HEK293 (cell line): ENCODE measurements around the gene OPALIN.

Source experiments
- CTCF ChIA-PET: fragments of 350-600 bp; formaldehyde crosslinking; extraction: SDS; loops from one replicate; lab custom pipeline; 2021; ENCODE audit warnings: antibody characterized with exemption; lab: Yijun Ruan, JAX
- POLR2A ChIA-PET: fragments of 300-600 bp; formaldehyde crosslinking; extraction: SDS; loops from one replicate; lab custom pipeline; 2020; ENCODE audit warnings: antibody characterized with exemption, inconsistent platforms; lab: Yijun Ruan, JAX
- H3K27ac ChIP-seq: fragments of 200-500 bp; sonication (Bioruptor generic); 2 replicates; pipeline ENCODE4 v1.5.1; 2014; ENCODE audit warnings: low read depth, low read length, control low read depth, inconsistent platforms; ENCODE audit errors: extremely low read depth
- H3K36me3 ChIP-seq, 2 experiments: fragments of 200-500 bp in 1 of 2; sonication (Bioruptor generic) in 1 of 2; 1 replicate in 1 of 2; 2 replicates in 1 of 2; pipeline ENCODE4 v1.5.1; 2014 to 2017; ENCODE audit warnings: inconsistent platforms in 2 of 2, low read length in 2 of 2; ENCODE audit not compliant: control insufficient read depth in 2 of 2, insufficient read depth in 1 of 2
- H3K4me1 ChIP-seq: fragments of 200-500 bp; sonication (Bioruptor generic); 2 replicates; pipeline ENCODE4 v1.5.1; 2014; ENCODE audit warnings: mild to moderate bottlenecking, low read length, inconsistent platforms; ENCODE audit not compliant: control insufficient read depth, insufficient read depth
- H3K4me3 ChIP-seq: 2 replicates; pipeline ENCODE4 v1.5.1; 2011; ENCODE audit warnings: low read depth, mild to moderate bottlenecking, control low read depth, low read length, moderate library complexity
- H3K9me3 ChIP-seq: fragments of 200-500 bp; sonication (Bioruptor generic); 2 replicates; pipeline ENCODE4 v1.5.1; 2014; ENCODE audit warnings: low read depth, low read length, inconsistent platforms; ENCODE audit not compliant: control insufficient read depth, insufficient read depth
- BCL11B ChIP-seq: fragments of 450-650 bp; formaldehyde crosslinking; IDR thresholded peaks from 2 replicates; pipeline ENCODE4 v1.5.1; 2016; ENCODE audit warnings: low read depth, missing biosample characterization, missing genetic modification characterization
- KLF8 ChIP-seq: fragments of 450-650 bp; formaldehyde crosslinking; IDR thresholded peaks from 2 replicates; pipeline ENCODE4 v1.5.1; 2016; ENCODE audit warnings: missing biosample characterization, missing genetic modification characterization
- YY1 ChIP-seq: fragments of 450-650 bp; formaldehyde crosslinking; IDR thresholded peaks from 2 replicates; pipeline ENCODE4 v1.5.1; 2018; ENCODE audit warnings: missing biosample characterization, missing genetic modification characterization
- ZEB2 ChIP-seq: fragments of 450-650 bp; formaldehyde crosslinking; IDR thresholded peaks from 2 replicates; pipeline ENCODE4 v1.5.1; 2016; ENCODE audit warnings: missing biosample characterization, missing genetic modification characterization
- ZNF354C ChIP-seq: fragments of 450-650 bp; formaldehyde crosslinking; IDR thresholded peaks from 2 replicates; pipeline ENCODE4 v1.5.1; 2016; ENCODE audit warnings: missing biosample characterization, missing genetic modification characterization, low read depth, borderline replicate concordance
- ZNF394 ChIP-seq: fragments of 450-650 bp; formaldehyde crosslinking; IDR thresholded peaks from 2 replicates; pipeline ENCODE4 v1.5.1; 2016; ENCODE audit warnings: missing biosample characterization, missing genetic modification characterization, mild to moderate bottlenecking, moderate library complexity, borderline replicate concordance
- ZNF423 ChIP-seq: fragments of 450-650 bp; formaldehyde crosslinking; IDR thresholded peaks from 2 replicates; pipeline ENCODE4 v1.5.1; 2016; ENCODE audit warnings: missing biosample characterization, missing genetic modification characterization
- ZNF501 ChIP-seq: fragments of 450-650 bp; formaldehyde crosslinking; IDR thresholded peaks from 2 replicates; pipeline ENCODE4 v1.5.1; 2016; ENCODE audit warnings: missing biosample characterization, missing genetic modification characterization
- ZNF521 ChIP-seq: fragments of 450-650 bp; formaldehyde crosslinking; IDR thresholded peaks from 2 replicates; pipeline ENCODE4 v1.5.1; 2017; ENCODE audit warnings: missing biosample characterization, mild to moderate bottlenecking, missing genetic modification characterization
- ZNF596 ChIP-seq: fragments of 450-650 bp; IDR thresholded peaks from 2 replicates; pipeline ENCODE4 v1.5.0; 2018; ENCODE audit warnings: missing biosample characterization, mild to moderate bottlenecking, missing genetic modification characterization, moderate library complexity
- ZNF600 ChIP-seq: fragments of 450-650 bp; formaldehyde crosslinking; IDR thresholded peaks from 2 replicates; pipeline ENCODE4 v1.5.1; 2016; ENCODE audit warnings: missing biosample characterization, missing genetic modification characterization
- ZNF658 ChIP-seq: fragments of 450-650 bp; formaldehyde crosslinking; IDR thresholded peaks from 2 replicates; pipeline ENCODE4; 2016; ENCODE audit warnings: missing biosample characterization, missing genetic modification characterization
- ZNF660 ChIP-seq: fragments of 450-650 bp; IDR thresholded peaks from 2 replicates; pipeline ENCODE4 v1.5.1; 2018; ENCODE audit warnings: missing biosample characterization, mild to moderate bottlenecking, missing genetic modification characterization
- ZNF670 ChIP-seq: fragments of 450-650 bp; formaldehyde crosslinking; IDR thresholded peaks from 2 replicates; pipeline ENCODE4 v1.5.1; 2016; ENCODE audit warnings: missing biosample characterization, missing genetic modification characterization, low read depth
- ZSCAN23 ChIP-seq: fragments of 450-650 bp; formaldehyde crosslinking; IDR thresholded peaks from 2 replicates; pipeline ENCODE4 v1.5.1; 2016; ENCODE audit warnings: missing biosample characterization, missing genetic modification characterization
- TF ChIP-seq, protein P1 (sequence below): fragments of 450-650 bp; IDR thresholded peaks from 2 replicates; pipeline ENCODE4 v1.5.1; 2018; ENCODE audit warnings: missing biosample characterization, missing genetic modification characterization
- TF ChIP-seq, protein P2 (sequence below): fragments of 450-650 bp; formaldehyde crosslinking; IDR thresholded peaks from 2 replicates; pipeline ENCODE4 v1.5.1; 2016; ENCODE audit warnings: missing biosample characterization, missing genetic modification characterization
- TF ChIP-seq, protein P3 (sequence below): fragments of 450-650 bp; formaldehyde crosslinking; IDR thresholded peaks from 2 replicates; pipeline ENCODE4 v1.5.1; 2016; ENCODE audit warnings: missing biosample characterization, missing genetic modification characterization
- TF ChIP-seq, protein P4 (sequence below): fragments of 450-650 bp; formaldehyde crosslinking; IDR thresholded peaks from 2 replicates; pipeline ENCODE4 v1.5.1; 2016; ENCODE audit warnings: missing biosample characterization, missing genetic modification characterization
- TF ChIP-seq, protein P5 (sequence below): fragments of 450-650 bp; formaldehyde crosslinking; IDR thresholded peaks from 2 replicates; pipeline ENCODE4 v1.5.1; 2016; ENCODE audit warnings: missing biosample characterization, missing genetic modification characterization
- TF ChIP-seq, protein P6 (sequence below): fragments of 450-650 bp; formaldehyde crosslinking; IDR thresholded peaks from 2 replicates; pipeline ENCODE4 v1.5.1; 2016; ENCODE audit warnings: missing biosample characterization, missing genetic modification characterization, borderline replicate concordance

OPALIN gene

DNA sequence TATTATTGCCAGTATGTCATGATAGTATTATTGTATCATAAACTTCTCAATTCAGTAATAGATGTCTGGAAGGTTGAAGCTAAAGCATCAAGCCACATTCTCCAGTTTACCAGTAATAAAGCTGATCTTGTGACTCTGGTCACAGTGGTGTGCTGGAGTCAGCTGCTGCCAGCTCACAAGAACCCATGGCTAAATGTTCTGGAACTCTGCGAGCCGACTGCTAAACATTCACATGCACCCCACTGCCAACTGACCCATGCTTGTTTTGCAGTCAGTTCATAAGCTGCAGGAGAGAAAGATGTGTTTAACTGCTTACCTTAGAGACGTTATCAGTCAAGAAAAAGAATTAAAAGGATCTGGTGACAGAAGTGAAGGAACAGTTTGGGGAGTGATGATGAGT lies 60.4 kb downstream of the OPALIN start:
- ChIA-PET POLR2A (no interaction called here), CTCF (interaction anchor here (1.0 kb wide), 1 partner anchor 69 kb away, joined by 4 read pairs; no protein-coding TSS in a partner anchor)
- TF ChIP-seq ZNF670 (tag by site-specific recombination) (no peak), ZNF660 (tag by site-specific recombination) (no peak), ZNF423 (no peak), ZNF521 (tag by site-specific recombination) (no peak), KLF8 (tag by site-specific recombination) (no peak), ZNF501 (tag by site-specific recombination) (no peak), ZNF394 (tag by site-specific recombination) (no peak), ZSCAN23 (tag by site-specific recombination) (no peak)
- TF ChIP-seq, protein P1, sequence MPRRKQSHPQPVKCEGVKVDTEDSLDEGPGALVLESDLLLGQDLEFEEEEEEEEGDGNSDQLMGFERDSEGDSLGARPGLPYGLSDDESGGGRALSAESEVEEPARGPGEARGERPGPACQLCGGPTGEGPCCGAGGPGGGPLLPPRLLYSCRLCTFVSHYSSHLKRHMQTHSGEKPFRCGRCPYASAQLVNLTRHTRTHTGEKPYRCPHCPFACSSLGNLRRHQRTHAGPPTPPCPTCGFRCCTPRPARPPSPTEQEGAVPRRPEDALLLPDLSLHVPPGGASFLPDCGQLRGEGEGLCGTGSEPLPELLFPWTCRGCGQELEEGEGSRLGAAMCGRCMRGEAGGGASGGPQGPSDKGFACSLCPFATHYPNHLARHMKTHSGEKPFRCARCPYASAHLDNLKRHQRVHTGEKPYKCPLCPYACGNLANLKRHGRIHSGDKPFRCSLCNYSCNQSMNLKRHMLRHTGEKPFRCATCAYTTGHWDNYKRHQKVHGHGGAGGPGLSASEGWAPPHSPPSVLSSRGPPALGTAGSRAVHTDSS, result no peak
- TF ChIP-seq, protein P2, sequence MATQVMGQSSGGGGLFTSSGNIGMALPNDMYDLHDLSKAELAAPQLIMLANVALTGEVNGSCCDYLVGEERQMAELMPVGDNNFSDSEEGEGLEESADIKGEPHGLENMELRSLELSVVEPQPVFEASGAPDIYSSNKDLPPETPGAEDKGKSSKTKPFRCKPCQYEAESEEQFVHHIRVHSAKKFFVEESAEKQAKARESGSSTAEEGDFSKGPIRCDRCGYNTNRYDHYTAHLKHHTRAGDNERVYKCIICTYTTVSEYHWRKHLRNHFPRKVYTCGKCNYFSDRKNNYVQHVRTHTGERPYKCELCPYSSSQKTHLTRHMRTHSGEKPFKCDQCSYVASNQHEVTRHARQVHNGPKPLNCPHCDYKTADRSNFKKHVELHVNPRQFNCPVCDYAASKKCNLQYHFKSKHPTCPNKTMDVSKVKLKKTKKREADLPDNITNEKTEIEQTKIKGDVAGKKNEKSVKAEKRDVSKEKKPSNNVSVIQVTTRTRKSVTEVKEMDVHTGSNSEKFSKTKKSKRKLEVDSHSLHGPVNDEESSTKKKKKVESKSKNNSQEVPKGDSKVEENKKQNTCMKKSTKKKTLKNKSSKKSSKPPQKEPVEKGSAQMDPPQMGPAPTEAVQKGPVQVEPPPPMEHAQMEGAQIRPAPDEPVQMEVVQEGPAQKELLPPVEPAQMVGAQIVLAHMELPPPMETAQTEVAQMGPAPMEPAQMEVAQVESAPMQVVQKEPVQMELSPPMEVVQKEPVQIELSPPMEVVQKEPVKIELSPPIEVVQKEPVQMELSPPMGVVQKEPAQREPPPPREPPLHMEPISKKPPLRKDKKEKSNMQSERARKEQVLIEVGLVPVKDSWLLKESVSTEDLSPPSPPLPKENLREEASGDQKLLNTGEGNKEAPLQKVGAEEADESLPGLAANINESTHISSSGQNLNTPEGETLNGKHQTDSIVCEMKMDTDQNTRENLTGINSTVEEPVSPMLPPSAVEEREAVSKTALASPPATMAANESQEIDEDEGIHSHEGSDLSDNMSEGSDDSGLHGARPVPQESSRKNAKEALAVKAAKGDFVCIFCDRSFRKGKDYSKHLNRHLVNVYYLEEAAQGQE (tag by site-specific recombination), result no peak
- TF ChIP-seq, protein P3, sequence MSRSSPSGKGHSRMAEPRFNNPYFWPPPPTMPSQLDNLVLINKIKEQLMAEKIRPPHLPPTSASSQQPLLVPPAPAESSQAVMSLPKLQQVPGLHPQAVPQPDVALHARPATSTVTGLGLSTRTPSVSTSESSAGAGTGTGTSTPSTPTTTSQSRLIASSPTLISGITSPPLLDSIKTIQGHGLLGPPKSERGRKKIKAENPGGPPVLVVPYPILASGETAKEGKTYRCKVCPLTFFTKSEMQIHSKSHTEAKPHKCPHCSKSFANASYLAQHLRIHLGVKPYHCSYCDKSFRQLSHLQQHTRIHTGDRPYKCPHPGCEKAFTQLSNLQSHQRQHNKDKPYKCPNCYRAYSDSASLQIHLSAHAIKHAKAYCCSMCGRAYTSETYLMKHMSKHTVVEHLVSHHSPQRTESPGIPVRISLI (tag by site-specific recombination), result no peak
- Histone ChIP-seq H3K4me1 (no peaks in the 10 kb centered on the region), H3K27ac (no peak overlapping the region), H3K9me3 (no peaks in the 10 kb centered on the region), H3K4me3 (no peak overlapping the region), H3K36me3 (no peaks in the 10 kb centered on the region)

DNA sequence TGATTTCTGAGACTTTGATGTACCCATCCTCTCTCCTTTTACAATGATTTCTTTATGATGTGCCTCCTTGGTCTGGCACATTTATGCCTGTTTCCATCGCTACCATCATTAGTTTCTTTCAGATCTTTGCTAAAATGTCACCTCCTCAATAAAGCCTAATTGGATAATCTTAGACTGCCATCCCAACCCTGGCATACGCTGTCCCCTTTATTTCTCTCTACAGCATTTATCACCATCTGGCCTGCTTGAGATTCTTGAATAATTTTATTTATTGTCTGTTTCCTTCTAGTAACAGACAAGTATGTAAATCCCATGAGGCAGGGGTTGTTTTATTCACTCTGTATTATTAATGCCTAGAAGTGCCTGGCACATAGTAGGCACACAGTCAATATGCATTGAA lies 61.3 kb downstream of the OPALIN start:
- no peaks in the 10 kb centered on the region for H3K4me1 ChIP-seq
- H3K36me3 ChIP-seq, result no peaks in the 10 kb centered on the region
- TF ChIP-seq, protein P4, sequence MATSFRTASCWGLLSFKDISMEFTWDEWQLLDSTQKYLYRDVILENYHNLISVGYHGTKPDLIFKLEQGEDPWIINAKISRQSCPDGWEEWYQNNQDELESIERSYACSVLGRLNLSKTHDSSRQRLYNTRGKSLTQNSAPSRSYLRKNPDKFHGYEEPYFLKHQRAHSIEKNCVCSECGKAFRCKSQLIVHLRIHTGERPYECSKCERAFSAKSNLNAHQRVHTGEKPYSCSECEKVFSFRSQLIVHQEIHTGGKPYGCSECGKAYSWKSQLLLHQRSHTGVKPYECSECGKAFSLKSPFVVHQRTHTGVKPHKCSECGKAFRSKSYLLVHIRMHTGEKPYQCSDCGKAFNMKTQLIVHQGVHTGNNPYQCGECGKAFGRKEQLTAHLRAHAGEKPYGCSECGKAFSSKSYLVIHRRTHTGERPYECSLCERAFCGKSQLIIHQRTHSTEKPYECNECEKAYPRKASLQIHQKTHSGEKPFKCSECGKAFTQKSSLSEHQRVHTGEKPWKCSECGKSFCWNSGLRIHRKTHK, result no peak
- TF ChIP-seq ZNF596 (tag by site-specific recombination) (no peak), YY1 (tag by site-specific recombination) (no peak), BCL11B (no peak), ZNF658 (tag by site-specific recombination) (no peak), ZNF600 (tag by site-specific recombination) (no peak), ZNF501 (tag by site-specific recombination) (no peak), ZNF670 (tag by site-specific recombination) (no peak), ZNF354C (tag by site-specific recombination) (no peak), ZEB2 (tag by site-specific recombination) (no peak)
- TF ChIP-seq, protein P5, sequence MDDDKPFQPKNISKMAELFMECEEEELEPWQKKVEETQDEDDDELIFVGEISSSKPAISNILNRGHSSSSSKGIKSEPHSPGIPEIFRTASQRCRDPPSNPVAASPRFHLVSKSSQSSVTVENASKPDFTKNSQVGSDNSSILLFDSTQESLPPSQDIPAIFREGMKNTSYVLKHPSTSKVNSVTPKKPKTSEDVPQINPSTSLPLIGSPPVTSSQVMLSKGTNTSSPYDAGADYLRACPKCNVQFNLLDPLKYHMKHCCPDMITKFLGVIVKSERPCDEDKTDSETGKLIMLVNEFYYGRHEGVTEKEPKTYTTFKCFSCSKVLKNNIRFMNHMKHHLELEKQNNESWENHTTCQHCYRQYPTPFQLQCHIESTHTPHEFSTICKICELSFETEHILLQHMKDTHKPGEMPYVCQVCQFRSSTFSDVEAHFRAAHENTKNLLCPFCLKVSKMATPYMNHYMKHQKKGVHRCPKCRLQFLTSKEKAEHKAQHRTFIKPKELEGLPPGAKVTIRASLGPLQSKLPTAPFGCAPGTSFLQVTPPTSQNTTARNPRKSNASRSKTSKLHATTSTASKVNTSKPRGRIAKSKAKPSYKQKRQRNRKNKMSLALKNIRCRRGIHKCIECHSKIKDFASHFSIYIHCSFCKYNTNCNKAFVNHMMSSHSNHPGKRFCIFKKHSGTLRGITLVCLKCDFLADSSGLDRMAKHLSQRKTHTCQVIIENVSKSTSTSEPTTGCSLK, result no peak
- TF ChIP-seq, protein P6, sequence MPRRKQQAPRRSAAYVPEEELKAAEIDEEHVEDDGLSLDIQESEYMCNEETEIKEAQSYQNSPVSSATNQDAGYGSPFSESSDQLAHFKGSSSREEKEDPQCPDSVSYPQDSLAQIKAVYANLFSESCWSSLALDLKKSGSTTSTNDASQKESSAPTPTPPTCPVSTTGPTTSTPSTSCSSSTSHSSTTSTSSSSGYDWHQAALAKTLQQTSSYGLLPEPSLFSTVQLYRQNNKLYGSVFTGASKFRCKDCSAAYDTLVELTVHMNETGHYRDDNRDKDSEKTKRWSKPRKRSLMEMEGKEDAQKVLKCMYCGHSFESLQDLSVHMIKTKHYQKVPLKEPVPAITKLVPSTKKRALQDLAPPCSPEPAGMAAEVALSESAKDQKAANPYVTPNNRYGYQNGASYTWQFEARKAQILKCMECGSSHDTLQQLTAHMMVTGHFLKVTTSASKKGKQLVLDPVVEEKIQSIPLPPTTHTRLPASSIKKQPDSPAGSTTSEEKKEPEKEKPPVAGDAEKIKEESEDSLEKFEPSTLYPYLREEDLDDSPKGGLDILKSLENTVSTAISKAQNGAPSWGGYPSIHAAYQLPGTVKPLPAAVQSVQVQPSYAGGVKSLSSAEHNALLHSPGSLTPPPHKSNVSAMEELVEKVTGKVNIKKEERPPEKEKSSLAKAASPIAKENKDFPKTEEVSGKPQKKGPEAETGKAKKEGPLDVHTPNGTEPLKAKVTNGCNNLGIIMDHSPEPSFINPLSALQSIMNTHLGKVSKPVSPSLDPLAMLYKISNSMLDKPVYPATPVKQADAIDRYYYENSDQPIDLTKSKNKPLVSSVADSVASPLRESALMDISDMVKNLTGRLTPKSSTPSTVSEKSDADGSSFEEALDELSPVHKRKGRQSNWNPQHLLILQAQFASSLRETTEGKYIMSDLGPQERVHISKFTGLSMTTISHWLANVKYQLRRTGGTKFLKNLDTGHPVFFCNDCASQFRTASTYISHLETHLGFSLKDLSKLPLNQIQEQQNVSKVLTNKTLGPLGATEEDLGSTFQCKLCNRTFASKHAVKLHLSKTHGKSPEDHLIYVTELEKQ, result no peak
- TF ChIP-seq, all 188 proteins: peak for 0
- no peaks in the 10 kb centered on the region for H3K9me3 ChIP-seq
- H3K4me3 ChIP-seq, result no peak overlapping the region
- POLR2A ChIA-PET, result no interaction called here
- CTCF ChIA-PET, result no interaction called here
- H3K27ac ChIP-seq, result no peak overlapping the region
